SK-N-SH (cell line): ENCODE results near the gene FRRS1. TPM values are rescaled to one million over a fixed set of nuclear protein-coding genes. Genes with fewer than 3 reads are reported as not detected.

Source experiments
- CTCF ChIA-PET: fragments of 300-600, 350-600 bp; formaldehyde crosslinking; extraction: SDS; loops from one replicate; lab custom pipeline; 2021; lab: Yijun Ruan, JAX
- POLR2A ChIA-PET: fragments of 350-600 bp; sonication (Branson Sonifier 250); formaldehyde crosslinking; extraction: SDS; loops from one replicate; lab custom pipeline; 2020; ENCODE audit warnings: antibody characterized with exemption, inconsistent platforms; lab: Yijun Ruan, JAX
- DNase-seq: peaks from one replicate; pipeline ENCODE4 v3.0.0; 2012
- H2AFZ ChIP-seq: fragments of 200-600 bp; sonication (generic); 2 replicates; pipeline ENCODE4 v1.8.1; 2016; ENCODE audit warnings: antibody characterized with exemption, mild to moderate bottlenecking, low read depth
- H3F3A ChIP-seq: fragments of 200-600 bp; sonication (generic); replicated peaks from 2 replicates; pipeline ENCODE3; 2016; ENCODE audit warnings: antibody characterized with exemption, mild to moderate bottlenecking; ENCODE audit not compliant: insufficient read depth
- H3K27ac ChIP-seq, 2 experiments: fragments of 200-500 bp in 1 of 2; fragments of 200-600 bp in 1 of 2; sonication (Bioruptor generic) in 1 of 2; sonication (generic), shearing (Covaris generic) in 1 of 2; 2 replicates each; pipeline versions ENCODE4 v1.5.1 to v1.6.1; 2014 to 2016; ENCODE audit warnings: low read depth in 2 of 2, inconsistent platforms in 1 of 2, low read length in 1 of 2, mild to moderate bottlenecking in 1 of 2, mixed read lengths in 1 of 2
- H3K27me3 ChIP-seq: fragments of 200-600 bp; sonication (generic), shearing (Covaris generic); 2 replicates; pipeline ENCODE4 v1.6.1; 2016; ENCODE audit warnings: mixed run types; ENCODE audit not compliant: insufficient read depth
- H3K36me3 ChIP-seq, 2 experiments: fragments of 200-500 bp in 1 of 2; fragments of 200-600 bp in 1 of 2; sonication (Bioruptor generic) in 1 of 2; sonication (generic) in 1 of 2; replicated peaks in 1 of 2; 2 replicates each; pipeline versions ENCODE3 to v1.5.1; 2014 to 2016; ENCODE audit warnings: low read length in 1 of 2, mild to moderate bottlenecking in 1 of 2; ENCODE audit not compliant: insufficient read depth in 2 of 2, control insufficient read depth in 1 of 2
- H3K4me1 ChIP-seq, 2 experiments: fragments of 200-500 bp in 1 of 2; fragments of 200-600 bp in 1 of 2; sonication (Bioruptor generic) in 1 of 2; sonication (generic), shearing (Covaris generic) in 1 of 2; 2 replicates each; pipeline versions ENCODE4 v1.5.1 to v1.6.1; 2014 to 2016; ENCODE audit warnings: low read depth in 1 of 2, low read length in 1 of 2, mixed run types in 1 of 2; ENCODE audit not compliant: insufficient read depth in 2 of 2, control insufficient read depth in 1 of 2
- H3K4me2 ChIP-seq: fragments of 200-600 bp; sonication (generic), shearing (Covaris generic); 2 replicates; pipeline ENCODE4 v1.6.1; 2017; ENCODE audit warnings: mixed run types
- H3K4me3 ChIP-seq, 2 experiments: fragments of 200-500 bp in 1 of 2; fragments of 200-600 bp in 1 of 2; sonication (Bioruptor generic) in 1 of 2; sonication (generic), shearing (Covaris generic) in 1 of 2; 2 replicates each; pipeline versions ENCODE4 v1.5.1 to v1.8.1; 2014 to 2016; ENCODE audit warnings: low read depth in 2 of 2, inconsistent platforms in 1 of 2, low read length in 1 of 2, mild to moderate bottlenecking in 1 of 2, mixed read lengths in 1 of 2, moderate library complexity in 1 of 2
- H3K79me2 ChIP-seq: fragments of 200-600 bp; sonication (generic); 2 replicates; pipeline ENCODE4 v1.8.1; 2017; ENCODE audit warnings: mild to moderate bottlenecking; ENCODE audit not compliant: insufficient read depth
- H3K9ac ChIP-seq: fragments of 200-600 bp; sonication (generic); 2 replicates; pipeline ENCODE4 v1.6.1; 2017; ENCODE audit warnings: mixed run types
- H3K9me2 ChIP-seq: fragments of 200-600 bp; sonication (generic); 2 replicates; pipeline ENCODE4 v1.6.1; 2017; ENCODE audit warnings: mixed run types
- H3K9me3 ChIP-seq: fragments of 200-600 bp; sonication (generic); 2 replicates; pipeline ENCODE4 v1.6.1; 2017; ENCODE audit warnings: mixed run types, mild to moderate bottlenecking, moderate library complexity
- H4K20me1 ChIP-seq: fragments of 200-600 bp; sonication (generic); 2 replicates; pipeline ENCODE4 v1.6.1; 2017; ENCODE audit warnings: mild to moderate bottlenecking, mixed run types; ENCODE audit not compliant: insufficient read depth
- CHD2 ChIP-seq: fragments of 150-350 bp; IDR thresholded peaks from 2 replicates; pipeline ENCODE4 v1.6.1; 2018; ENCODE audit warnings: low read length; ENCODE audit not compliant: partially characterized antibody
- ELF1 ChIP-seq: IDR thresholded peaks from 2 replicates; pipeline ENCODE4 v1.4.0; 2012
- EZH2phosphoT487 ChIP-seq: fragments of 200-600 bp; sonication (generic); IDR thresholded peaks from 2 replicates; pipeline ENCODE4 v1.6.1; 2017; ENCODE audit warnings: low read depth, mixed run types, mild to moderate bottlenecking, antibody characterized with exemption, moderate library complexity, borderline replicate concordance
- FOSL2 ChIP-seq: IDR thresholded peaks from 2 replicates; pipeline ENCODE4 v1.4.0; 2012; ENCODE audit warnings: low read depth, mild to moderate bottlenecking, moderate library complexity, borderline replicate concordance
- FOXJ3 ChIP-seq: sonication (generic); formaldehyde crosslinking; IDR thresholded peaks from 2 replicates; pipeline ENCODE4 v1.5.1; 2020; ENCODE audit warnings: mild to moderate bottlenecking, missing genetic modification reagents
- FOXM1 ChIP-seq: IDR thresholded peaks from 2 replicates; pipeline ENCODE4 v1.4.0; 2012; ENCODE audit warnings: low read depth, mild to moderate bottlenecking
- GABPA ChIP-seq: IDR thresholded peaks from 2 replicates; pipeline ENCODE4 v1.4.0; 2012; ENCODE audit warnings: low read depth, mild to moderate bottlenecking
- GATA2 ChIP-seq: sonication (generic); formaldehyde crosslinking; IDR thresholded peaks from 2 replicates; pipeline ENCODE4 v1.5.0; 2020; ENCODE audit warnings: mild to moderate bottlenecking, missing genetic modification reagents
- JUND ChIP-seq: IDR thresholded peaks from 2 replicates; pipeline ENCODE4 v1.4.0; 2012
- MEF2A ChIP-seq: IDR thresholded peaks from 2 replicates; pipeline ENCODE4 v1.4.0; 2012; ENCODE audit warnings: low read depth, borderline replicate concordance
- MXI1 ChIP-seq: IDR thresholded peaks from 2 replicates; pipeline ENCODE4 v1.6.1; 2012; ENCODE audit warnings: mild to moderate bottlenecking, low read depth, low read length, improper control_type of control experiment
- NFIC ChIP-seq: IDR thresholded peaks from 2 replicates; pipeline ENCODE4 v1.4.0; 2012; ENCODE audit warnings: borderline replicate concordance
- NRF1 ChIP-seq: IDR thresholded peaks from 2 replicates; pipeline ENCODE4 v1.6.1; 2012; ENCODE audit warnings: low read depth, mild to moderate bottlenecking, low read length
- POLR2AphosphoS5 ChIP-seq: IDR thresholded peaks from 2 replicates; pipeline ENCODE4 v1.6.1; 2012; ENCODE audit warnings: low read depth, low read length
- RAD21 ChIP-seq: IDR thresholded peaks from 2 replicates; pipeline ENCODE4 v1.6.1; 2012; ENCODE audit warnings: mild to moderate bottlenecking, low read length
- RCOR1 ChIP-seq: fragments of 150-350 bp; IDR thresholded peaks from 2 replicates; pipeline ENCODE4 v1.6.1; 2017; ENCODE audit warnings: antibody characterized with exemption, low read length
- RFX5 ChIP-seq: IDR thresholded peaks from 2 replicates; pipeline ENCODE4 v1.6.1; 2012; ENCODE audit warnings: mild to moderate bottlenecking, improper control_type of control experiment, low read length
- SIN3A ChIP-seq: IDR thresholded peaks from 2 replicates; pipeline ENCODE4 v1.6.1; 2012; ENCODE audit warnings: low read depth, mild to moderate bottlenecking, low read length, moderate library complexity, borderline replicate concordance
- SMC3 ChIP-seq: IDR thresholded peaks from 2 replicates; pipeline ENCODE4 v1.6.1; 2012; ENCODE audit warnings: low read depth, low read length, improper control_type of control experiment
- TAF1 ChIP-seq: IDR thresholded peaks from 2 replicates; pipeline ENCODE4 v1.6.1; 2012; ENCODE audit warnings: low read depth, mild to moderate bottlenecking, low read length, moderate library complexity, borderline replicate concordance
- TCF12 ChIP-seq: IDR thresholded peaks from 2 replicates; pipeline ENCODE4 v1.4.0; 2012
- TEAD4 ChIP-seq: IDR thresholded peaks from 2 replicates; pipeline ENCODE4 v1.4.0; 2012; ENCODE audit warnings: mild to moderate bottlenecking, borderline replicate concordance; ENCODE audit not compliant: insufficient read depth
- YY1 ChIP-seq: IDR thresholded peaks from 2 replicates; pipeline ENCODE4 v1.4.0; 2012; ENCODE audit warnings: low read depth, mild to moderate bottlenecking
- WGBS: methylation state at CpG from one replicate; pipeline ENCODE4 v1.1.6; 2017; ENCODE audit warnings: low lambda C conversion rate; 5-methylcytosine and 5-hydroxymethylcytosine counted together
- polyA plus RNA-seq, 3 experiments: library from polyadenylated mRNA; depleted of rRNA; stranded (reverse); fragments of >200 nt; gene quantifications; 2 replicates each; pipeline ENCODE4 v1.2.3, GENCODE V29; 2012
- TF ChIP-seq, protein P1 (sequence below): IDR thresholded peaks from 2 replicates; pipeline ENCODE4 v1.4.0; 2012; ENCODE audit warnings: low read depth, borderline replicate concordance
- TF ChIP-seq, protein P2 (sequence below): IDR thresholded peaks from 2 replicates; pipeline ENCODE4 v1.4.0; 2012; ENCODE audit warnings: low read depth, borderline replicate concordance
- TF ChIP-seq, protein P3 (sequence below): IDR thresholded peaks from 2 replicates; pipeline ENCODE4 v1.6.1; 2012; ENCODE audit warnings: mild to moderate bottlenecking, low read depth, low read length, moderate library complexity
- TF ChIP-seq, protein P4 (sequence below): IDR thresholded peaks from 2 replicates; pipeline ENCODE4 v1.4.0; 2012; ENCODE audit warnings: low read depth

The FRRS1 gene
- polyA plus RNA-seq, 1 of the 3 experiments (the other 2 are of a cell fraction): 1.9 TPM

DNA sequence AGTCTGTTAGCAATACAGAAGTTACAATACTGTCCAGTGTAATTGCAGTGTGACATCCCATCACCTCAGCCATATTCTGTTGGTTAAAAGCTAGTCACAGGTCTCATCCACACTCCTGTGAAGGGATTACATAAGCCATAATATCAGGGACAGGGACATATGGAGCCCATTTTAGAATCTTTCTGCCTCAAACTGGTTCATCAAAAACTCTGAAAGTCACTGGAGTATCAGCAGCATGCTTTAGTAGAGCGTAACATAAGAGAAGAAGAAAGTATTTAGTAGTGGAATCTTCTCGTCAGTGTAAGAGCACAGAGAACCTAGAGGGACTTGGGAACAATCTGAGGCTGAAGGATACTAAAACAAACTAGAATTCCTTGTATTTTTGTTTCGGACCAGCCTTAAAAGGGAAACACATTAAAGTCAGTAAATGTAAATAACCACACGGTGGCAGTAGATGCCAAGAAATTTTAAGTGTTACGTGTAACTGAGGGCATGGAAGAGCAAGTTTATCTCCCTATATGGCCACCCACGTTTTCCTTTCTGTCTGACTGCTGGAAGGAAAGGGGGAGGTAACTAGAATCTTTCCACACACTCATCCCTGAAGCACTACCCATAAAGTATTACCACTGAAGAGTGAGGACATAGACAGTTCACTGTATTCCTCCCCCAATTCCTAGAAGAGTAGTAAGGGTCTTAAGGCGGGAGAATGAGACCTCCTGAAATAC lies 42.1 kb upstream of the FRRS1 start:
- Histone ChIP-seq H3K79me2 (no peaks in the 10 kb centered on the region), H3K4me2 (peak overlapping the region; percentile 71), H3K27ac (peak overlapping the region; percentile 20; a peak in 2 of 4 replicates), H3K4me1 (peaks cover 0 to 4% of the 10 kb centered on the region in 2 experiments; a peak in 2 of 4 replicates), H4K20me1 (no peaks in the 10 kb centered on the region), H3K4me3 (peak overlapping the region; percentile 15 to 51; a peak in 2 of 4 replicates), H3K9me2 (no peaks in the 10 kb centered on the region), H3K9me3 (no peaks in the 10 kb centered on the region), H3K9ac (peak overlapping the region; percentile 61), H3K36me3 (no peaks in the 10 kb centered on the region), H2AFZ (peak overlapping the region; percentile 95), H3K27me3 (no peaks in the 10 kb centered on the region), H3F3A (no peaks in the 10 kb centered on the region)
- DNase-seq: peak; percentile 74
- ChIA-PET POLR2A (no interaction called here), CTCF (interaction anchor here (0.8 to 1.0 kb wide), 2 partner anchors 201 to 229 kb away, joined by 4 read pairs; a partner anchor contains a TSS)
- 15% methylated on average over 7 of the region's 7 CpGs for WGBS
- TF ChIP-seq RFX5: no peak
- no peak for TF ChIP-seq ELF1
- TF ChIP-seq GATA2: no peak
- peak; percentile 91 for TF ChIP-seq RAD21
- TF ChIP-seq FOSL2: no peak
- TF ChIP-seq NRF1: no peak; the same call in 1 of the 2 replicates
- no peak for TF ChIP-seq JUND
- no peak for TF ChIP-seq RCOR1
- TF ChIP-seq CHD2: no peak
- TF ChIP-seq, protein P1, sequence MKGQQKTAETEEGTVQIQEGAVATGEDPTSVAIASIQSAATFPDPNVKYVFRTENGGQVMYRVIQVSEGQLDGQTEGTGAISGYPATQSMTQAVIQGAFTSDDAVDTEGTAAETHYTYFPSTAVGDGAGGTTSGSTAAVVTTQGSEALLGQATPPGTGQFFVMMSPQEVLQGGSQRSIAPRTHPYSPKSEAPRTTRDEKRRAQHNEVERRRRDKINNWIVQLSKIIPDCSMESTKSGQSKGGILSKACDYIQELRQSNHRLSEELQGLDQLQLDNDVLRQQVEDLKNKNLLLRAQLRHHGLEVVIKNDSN: no peak
- TF ChIP-seq TAF1: no peak
- TF ChIP-seq TCF12: no peak
- no peak for TF ChIP-seq NFIC
- TF ChIP-seq MEF2A: no peak
- TF ChIP-seq FOXJ3 (CRISPR knock-in tag): no peak
- TF ChIP-seq, protein P2, sequence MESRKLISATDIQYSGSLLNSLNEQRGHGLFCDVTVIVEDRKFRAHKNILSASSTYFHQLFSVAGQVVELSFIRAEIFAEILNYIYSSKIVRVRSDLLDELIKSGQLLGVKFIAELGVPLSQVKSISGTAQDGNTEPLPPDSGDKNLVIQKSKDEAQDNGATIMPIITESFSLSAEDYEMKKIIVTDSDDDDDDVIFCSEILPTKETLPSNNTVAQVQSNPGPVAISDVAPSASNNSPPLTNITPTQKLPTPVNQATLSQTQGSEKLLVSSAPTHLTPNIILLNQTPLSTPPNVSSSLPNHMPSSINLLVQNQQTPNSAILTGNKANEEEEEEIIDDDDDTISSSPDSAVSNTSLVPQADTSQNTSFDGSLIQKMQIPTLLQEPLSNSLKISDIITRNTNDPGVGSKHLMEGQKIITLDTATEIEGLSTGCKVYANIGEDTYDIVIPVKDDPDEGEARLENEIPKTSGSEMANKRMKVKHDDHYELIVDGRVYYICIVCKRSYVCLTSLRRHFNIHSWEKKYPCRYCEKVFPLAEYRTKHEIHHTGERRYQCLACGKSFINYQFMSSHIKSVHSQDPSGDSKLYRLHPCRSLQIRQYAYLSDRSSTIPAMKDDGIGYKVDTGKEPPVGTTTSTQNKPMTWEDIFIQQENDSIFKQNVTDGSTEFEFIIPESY: no peak
- TF ChIP-seq SMC3: peak; percentile 74
- TF ChIP-seq GABPA: no peak
- TF ChIP-seq, protein P3, sequence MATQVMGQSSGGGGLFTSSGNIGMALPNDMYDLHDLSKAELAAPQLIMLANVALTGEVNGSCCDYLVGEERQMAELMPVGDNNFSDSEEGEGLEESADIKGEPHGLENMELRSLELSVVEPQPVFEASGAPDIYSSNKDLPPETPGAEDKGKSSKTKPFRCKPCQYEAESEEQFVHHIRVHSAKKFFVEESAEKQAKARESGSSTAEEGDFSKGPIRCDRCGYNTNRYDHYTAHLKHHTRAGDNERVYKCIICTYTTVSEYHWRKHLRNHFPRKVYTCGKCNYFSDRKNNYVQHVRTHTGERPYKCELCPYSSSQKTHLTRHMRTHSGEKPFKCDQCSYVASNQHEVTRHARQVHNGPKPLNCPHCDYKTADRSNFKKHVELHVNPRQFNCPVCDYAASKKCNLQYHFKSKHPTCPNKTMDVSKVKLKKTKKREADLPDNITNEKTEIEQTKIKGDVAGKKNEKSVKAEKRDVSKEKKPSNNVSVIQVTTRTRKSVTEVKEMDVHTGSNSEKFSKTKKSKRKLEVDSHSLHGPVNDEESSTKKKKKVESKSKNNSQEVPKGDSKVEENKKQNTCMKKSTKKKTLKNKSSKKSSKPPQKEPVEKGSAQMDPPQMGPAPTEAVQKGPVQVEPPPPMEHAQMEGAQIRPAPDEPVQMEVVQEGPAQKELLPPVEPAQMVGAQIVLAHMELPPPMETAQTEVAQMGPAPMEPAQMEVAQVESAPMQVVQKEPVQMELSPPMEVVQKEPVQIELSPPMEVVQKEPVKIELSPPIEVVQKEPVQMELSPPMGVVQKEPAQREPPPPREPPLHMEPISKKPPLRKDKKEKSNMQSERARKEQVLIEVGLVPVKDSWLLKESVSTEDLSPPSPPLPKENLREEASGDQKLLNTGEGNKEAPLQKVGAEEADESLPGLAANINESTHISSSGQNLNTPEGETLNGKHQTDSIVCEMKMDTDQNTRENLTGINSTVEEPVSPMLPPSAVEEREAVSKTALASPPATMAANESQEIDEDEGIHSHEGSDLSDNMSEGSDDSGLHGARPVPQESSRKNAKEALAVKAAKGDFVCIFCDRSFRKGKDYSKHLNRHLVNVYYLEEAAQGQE: no peak
- no peak for TF ChIP-seq FOXM1
- no peak for TF ChIP-seq TEAD4
- TF ChIP-seq MXI1: peak; percentile 64; the same call in 1 of the 2 replicates
- TF ChIP-seq, protein P4, sequence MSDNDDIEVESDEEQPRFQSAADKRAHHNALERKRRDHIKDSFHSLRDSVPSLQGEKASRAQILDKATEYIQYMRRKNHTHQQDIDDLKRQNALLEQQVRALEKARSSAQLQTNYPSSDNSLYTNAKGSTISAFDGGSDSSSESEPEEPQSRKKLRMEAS: peak; percentile 46; the same call in 1 of the 2 replicates
- TF ChIP-seq EZH2phosphoT487: no peak
- no peak; the same call in 1 of the 2 replicates for TF ChIP-seq SIN3A
- TF ChIP-seq YY1: no peak
- TF ChIP-seq POLR2AphosphoS5: no peak
